Skin epidermis (tissue), 12 donors: ENCODE measurements around the gene SUGCT.
"Not testable (repeated sequence)": the region's sequence is repeated elsewhere in the genome, so short reads cannot be mapped to it uniquely, and the experiment has no call there.

Source experiments
- H3K27ac ChIP-seq, 21 experiments: fragments of 200-600 bp; sonication (generic) in 11 of 21; one replicate each; pipeline ENCODE4 v1.5.0; 2020; ENCODE audit warnings: mild to moderate bottlenecking in 3 of 21, inconsistent platforms in 2 of 21, moderate library complexity in 2 of 21
- H3K4me3 ChIP-seq, 7 experiments: fragments of 200-600 bp; sonication (generic) in 2 of 7; one replicate each; pipeline ENCODE4 v1.5.0; 2020; ENCODE audit warnings: inconsistent platforms in 2 of 7, mild to moderate bottlenecking in 2 of 7, moderate library complexity in 1 of 7

SUGCT gene

GRCh38 chr7:40369641-40370277, 235.0 kb downstream of the SUGCT start:
- Histone ChIP-seq H3K4me3 (no peak overlapping the region), H3K27ac (no peak overlapping the region)

DNA sequence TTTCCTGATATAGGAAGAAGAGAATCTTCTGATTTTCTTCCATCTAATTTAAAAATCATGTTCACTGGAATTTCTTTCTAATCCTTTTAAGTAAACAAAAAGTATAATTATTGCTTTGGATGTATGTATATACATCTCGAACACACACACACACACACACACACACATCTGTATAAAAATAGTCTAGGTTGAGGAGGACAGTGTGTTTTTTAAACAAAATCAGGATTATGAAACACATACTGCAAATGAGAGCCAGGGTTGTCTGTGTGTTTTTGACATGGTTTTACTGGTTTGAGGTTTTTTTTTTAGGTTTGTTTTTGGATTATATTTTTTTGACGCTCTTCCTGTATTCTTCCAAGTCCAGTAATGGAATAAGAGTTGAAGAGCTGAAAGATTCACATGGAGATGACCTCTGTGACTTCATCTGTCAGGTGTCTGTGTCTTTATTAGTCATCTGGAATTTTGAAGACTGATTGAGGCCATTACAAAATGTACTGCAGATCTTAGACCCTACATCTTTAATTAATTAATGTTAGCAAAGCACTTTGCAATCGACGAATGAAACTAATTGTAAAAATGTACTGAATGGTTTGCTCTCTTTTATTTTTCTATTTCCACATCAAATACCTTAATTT, 237.1 kb downstream of the SUGCT start:
- no peak overlapping the region for H3K4me3 ChIP-seq
- H3K27ac ChIP-seq: no peak overlapping the region

DNA sequence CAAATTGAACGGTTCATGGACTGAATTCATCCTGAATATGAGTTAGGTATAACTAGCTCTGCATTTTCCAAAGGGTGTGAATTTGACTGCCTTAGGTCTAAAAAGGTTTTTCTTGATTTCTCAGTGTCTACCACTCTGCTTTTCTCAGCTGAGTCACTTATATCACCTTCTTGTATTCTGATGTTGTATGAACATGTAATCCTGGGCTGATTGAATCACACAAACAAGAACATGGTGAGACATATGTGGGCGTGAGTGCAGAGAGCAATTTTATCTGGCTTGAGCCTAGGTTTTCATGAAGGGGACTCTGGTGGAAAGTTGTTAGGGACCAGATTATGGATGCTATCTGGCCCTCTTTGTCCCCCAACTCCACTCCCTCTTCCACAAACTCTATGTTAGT, 239.8 kb downstream of the SUGCT start:
- H3K27ac ChIP-seq: no peak overlapping the region

DNA sequence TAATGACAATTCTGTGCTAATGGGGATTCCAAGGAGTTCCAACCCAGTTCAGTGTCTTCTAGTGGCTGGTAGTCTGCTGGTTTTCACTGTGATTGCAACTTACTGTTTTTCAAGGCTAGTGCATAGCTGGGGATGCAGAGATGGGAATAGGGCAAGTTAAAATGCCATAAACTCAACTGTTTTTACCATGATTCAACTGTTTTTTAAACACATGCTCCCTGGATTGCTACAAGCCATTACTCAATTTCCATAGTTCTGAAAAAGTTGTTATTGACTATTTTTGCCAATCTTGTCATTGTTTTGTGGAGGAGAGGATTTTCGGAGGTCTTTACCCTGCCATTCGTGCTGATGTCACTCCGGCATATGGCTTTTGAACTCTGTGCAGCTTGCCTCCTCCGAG, 245.3 kb downstream of the SUGCT start:
- Histone ChIP-seq H3K4me3 (no peak overlapping the region), H3K27ac (no peak overlapping the region)

More for the DNA sequence above, 239.8 kb downstream of the SUGCT start:
- no peak overlapping the region for H3K4me3 ChIP-seq

- Histone ChIP-seq H3K4me3 (no peak overlapping the region), H3K27ac (no peak overlapping the region)
Measured at GRCh38 chr7:40382145-40382544, 247.3 kb downstream of the SUGCT start.

DNA sequence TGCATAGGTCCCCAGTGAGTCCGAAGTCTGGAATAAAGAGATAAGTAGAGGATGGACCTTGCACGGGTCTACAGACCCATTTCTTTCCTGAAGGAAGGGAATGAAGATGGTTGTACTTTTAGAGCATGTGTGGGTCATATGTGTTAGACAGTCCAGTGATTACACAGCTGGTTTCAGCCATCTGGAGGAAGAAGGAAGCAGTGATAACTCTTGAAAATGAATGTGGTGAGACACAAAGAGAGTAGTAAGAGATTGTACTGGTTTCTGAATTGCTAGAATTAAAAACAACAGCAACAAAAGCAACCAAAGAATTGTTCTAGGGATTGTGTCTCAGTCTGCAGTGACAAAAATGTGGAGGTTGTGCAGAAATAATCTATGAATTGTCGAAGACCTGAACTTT, 258.9 kb downstream of the SUGCT start:
- H3K4me3 ChIP-seq: no peak overlapping the region

DNA sequence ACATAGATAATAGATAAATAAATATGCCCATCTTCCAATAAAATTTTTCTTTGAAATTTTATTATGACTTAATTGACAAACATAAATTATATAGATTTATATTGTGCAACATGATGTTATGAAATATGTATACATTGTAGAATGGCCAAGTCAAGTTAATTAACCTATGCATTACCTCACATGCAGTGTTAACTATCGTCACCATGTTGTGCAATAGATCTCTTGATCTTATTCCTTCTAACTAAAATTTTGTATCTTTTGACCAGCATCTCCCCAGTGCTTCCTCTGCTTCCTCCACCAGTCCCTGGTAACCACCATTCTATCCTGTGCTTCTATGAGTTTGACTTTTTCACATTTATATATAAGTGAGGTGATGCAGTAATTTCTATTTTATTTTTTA, 259.6 kb downstream of the SUGCT start:
- Histone ChIP-seq H3K27ac (no peak overlapping the region), H3K4me3 (no peak overlapping the region)

More for the DNA sequence above, 258.9 kb downstream of the SUGCT start:
- no peak overlapping the region for H3K27ac ChIP-seq

GRCh38 chr7:40400525-40400924, 265.7 kb downstream of the SUGCT start:
- Histone ChIP-seq H3K4me3 (no peak overlapping the region), H3K27ac (no peak overlapping the region)

DNA sequence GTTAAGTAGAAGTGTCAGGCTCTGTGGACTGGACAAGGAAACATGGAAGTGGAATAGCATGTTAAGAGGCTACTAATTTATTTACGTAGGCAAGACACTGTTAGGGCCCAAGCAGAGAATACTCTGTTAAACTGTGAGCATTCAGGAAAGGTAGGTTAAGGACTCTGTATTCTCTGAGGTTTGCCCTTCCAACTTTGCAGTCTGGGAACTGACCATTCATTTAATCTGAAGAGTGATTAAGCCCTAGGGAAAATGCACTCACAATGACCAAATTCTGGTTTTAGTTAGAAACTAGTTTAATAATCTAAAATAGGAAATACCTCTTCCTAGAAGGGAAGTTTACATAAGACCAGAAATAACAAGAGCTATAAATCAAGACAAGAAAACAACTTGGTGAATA, 266.6 kb downstream of the SUGCT start:
- no peak overlapping the region for H3K4me3 ChIP-seq
- no peak overlapping the region for H3K27ac ChIP-seq

DNA sequence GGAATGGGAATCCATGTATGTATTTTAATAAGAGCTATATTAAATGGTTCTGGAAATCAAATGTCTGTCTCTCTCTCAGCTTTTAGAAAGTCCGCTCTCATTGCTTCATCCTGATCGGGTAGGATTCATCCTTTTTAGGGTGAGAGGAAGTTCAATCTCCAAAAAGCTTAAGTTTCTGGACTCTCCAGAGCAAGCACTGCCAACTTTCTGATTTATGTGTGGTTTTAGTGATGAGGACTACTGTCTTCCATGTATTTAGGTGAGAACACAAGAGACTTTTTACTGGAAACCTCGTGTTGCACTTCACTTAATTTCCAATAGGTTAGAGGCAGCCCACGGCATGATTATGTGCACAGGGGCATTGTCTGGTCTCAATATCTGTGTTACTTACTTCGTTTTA, 267.9 kb downstream of the SUGCT start:
- H3K4me3 ChIP-seq: no peak overlapping the region
- H3K27ac ChIP-seq: no peak overlapping the region

- H3K27ac ChIP-seq: no peak overlapping the region
- H3K4me3 ChIP-seq: no peak overlapping the region
Measured at GRCh38 chr7:40403703-40404476, 269.1 kb downstream of the SUGCT start.

DNA sequence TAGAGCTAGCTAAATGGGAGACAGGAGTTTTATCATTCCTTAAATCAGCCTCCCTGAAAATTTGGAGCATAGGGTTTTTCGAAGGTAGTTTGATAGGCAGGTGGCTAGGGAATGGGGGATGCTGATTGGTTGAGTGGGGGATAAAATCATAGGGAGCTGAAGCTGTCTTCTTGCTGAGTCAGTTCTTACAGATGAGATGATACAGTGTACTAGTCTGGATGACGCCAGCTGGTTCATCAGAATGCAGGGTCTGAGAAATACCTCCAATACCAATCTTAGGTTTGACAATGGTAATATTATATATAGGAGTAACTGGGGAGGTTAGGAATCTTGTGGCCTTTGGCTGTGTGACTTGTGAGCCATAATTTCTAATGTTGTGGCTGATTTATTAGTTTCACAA, 271.2 kb downstream of the SUGCT start:
- H3K4me3 ChIP-seq: no peak overlapping the region
- H3K27ac ChIP-seq: no peak overlapping the region

DNA sequence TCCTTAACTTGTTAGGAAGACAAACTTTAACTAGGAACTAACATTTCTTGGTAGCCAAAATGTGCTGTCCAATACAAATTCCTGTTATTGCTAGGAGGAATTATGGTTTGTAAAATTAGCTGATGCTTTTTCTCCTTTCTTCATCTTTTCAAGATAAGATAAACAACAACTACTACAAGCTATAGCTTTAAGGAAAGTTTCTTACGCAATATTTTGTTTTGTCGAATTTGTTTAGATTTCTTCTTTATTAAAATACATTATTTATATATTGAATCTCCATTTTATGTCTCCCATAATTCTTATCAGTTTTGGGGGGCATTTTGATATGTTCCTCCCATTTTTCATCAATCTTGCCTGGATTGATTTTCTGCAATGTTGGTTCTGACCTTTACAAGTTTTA, 277.5 kb downstream of the SUGCT start:
- no peak overlapping the region for H3K27ac ChIP-seq

DNA sequence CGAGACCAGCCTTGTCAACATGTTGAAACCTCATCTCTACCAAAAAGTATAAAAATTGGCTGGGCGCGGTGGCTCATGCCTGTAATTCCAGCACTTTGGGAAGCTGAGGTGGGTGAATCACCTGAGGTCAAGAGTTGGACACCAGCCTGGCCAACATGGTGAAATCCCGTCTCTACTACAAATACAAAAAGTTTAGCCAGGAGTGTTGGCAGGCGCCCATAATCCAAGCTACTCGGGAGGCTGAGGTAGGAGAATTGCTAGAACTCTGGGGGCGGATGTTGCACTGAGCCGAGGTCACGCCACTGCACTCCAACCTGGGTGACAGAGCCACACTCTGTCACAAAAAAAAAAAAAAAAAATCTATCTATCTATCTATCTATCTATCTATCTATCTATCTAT, 279.9 kb downstream of the SUGCT start:
- H3K4me3 ChIP-seq, H3K27ac ChIP-seq: not testable (repeated sequence)

More for the DNA sequence above, 277.5 kb downstream of the SUGCT start:
- H3K4me3 ChIP-seq: no peak overlapping the region

DNA sequence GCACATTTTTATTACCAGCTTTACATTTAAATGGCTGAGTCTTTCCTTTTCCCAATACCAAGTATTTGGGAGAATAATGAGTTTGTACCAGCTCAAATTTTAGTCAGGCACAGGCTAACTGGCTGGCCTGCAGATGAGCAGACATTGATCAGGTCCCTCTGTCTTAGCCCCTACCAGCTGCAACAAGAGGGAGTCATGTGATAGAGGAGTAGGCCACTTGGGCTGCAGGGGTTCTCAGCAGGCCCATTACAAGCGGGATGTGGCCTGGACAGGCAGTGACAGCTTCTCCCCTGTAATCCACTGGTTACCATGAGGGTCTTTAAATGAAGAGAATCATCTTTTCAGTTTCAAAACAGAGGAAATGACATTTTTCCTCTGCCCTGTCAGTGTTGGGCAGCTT, 283.6 kb downstream of the SUGCT start:
- no peak overlapping the region for H3K27ac ChIP-seq
- no peak overlapping the region for H3K4me3 ChIP-seq

GRCh38 chr7:40418983-40419382, 284.2 kb downstream of the SUGCT start:
- Histone ChIP-seq H3K27ac (no peak overlapping the region), H3K4me3 (no peak overlapping the region)

DNA sequence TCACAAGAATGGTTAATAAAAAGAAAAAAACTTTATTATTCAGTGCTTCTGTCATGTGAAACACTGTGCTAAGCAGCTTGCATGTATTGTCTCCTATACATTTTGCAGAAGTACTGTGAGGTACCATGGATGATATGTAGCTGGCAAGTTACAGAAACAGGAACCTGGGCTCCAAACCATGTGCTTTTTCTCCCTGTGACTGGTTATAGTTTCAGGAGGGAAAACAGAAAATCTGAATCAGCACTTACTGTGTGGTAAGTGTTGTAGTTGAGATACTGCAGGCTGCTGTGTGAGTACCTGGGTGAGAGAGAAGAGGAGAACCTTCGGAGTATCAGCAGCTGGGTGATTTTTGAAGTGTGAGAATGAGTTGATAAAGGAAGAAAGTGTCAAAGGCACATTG, 285.0 kb downstream of the SUGCT start:
- Histone ChIP-seq H3K4me3 (no peak overlapping the region), H3K27ac (no peak overlapping the region)

- no peak overlapping the region for H3K4me3 ChIP-seq
- no peak overlapping the region for H3K27ac ChIP-seq
Measured at GRCh38 chr7:40421433-40421832, 286.6 kb downstream of the SUGCT start.

- H3K4me3 ChIP-seq: no peak overlapping the region
Measured at GRCh38 chr7:40425696-40426095, 290.9 kb downstream of the SUGCT start.

DNA sequence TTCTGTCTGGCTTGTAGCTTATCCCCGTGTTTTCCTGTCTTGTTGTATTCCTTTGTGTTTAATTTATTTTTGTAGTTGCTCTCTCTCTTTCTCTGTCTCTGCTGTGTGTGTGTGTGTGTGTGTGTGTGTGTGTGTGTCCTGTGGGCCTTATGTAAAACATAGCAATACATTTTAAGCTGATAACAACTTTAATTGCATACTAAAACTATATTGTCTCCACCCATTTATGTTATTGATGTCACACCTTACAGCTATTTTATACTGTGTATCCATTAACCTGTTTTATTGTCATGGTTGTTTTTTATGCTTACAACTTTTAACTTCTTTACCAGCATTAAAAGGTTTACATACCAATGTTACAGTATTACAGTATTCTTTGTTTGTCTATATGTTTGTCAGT, 293.6 kb downstream of the SUGCT start:
- no peak overlapping the region for H3K4me3 ChIP-seq
- no peak overlapping the region for H3K27ac ChIP-seq

More at GRCh38 chr7:40425696-40426095, 290.9 kb downstream of the SUGCT start:
- H3K27ac ChIP-seq: no peak overlapping the region

- no peak overlapping the region for H3K4me3 ChIP-seq
- no peak overlapping the region for H3K27ac ChIP-seq
Measured at GRCh38 chr7:40429826-40430225, 295.0 kb downstream of the SUGCT start.
